NCI-H524 (cell line): Measurements from ENCODE around the gene GAGE2A.
"Not testable (repeated sequence)": the region's sequence is repeated elsewhere in the genome, so short reads cannot be mapped to it uniquely, and the experiment has no call there.

Experiments
- DNase-seq, 2 experiments: peaks; one replicate each; lab custom pipeline; 2025; lab: John Stamatoyannopoulos, UW

GAGE2A gene

DNA sequence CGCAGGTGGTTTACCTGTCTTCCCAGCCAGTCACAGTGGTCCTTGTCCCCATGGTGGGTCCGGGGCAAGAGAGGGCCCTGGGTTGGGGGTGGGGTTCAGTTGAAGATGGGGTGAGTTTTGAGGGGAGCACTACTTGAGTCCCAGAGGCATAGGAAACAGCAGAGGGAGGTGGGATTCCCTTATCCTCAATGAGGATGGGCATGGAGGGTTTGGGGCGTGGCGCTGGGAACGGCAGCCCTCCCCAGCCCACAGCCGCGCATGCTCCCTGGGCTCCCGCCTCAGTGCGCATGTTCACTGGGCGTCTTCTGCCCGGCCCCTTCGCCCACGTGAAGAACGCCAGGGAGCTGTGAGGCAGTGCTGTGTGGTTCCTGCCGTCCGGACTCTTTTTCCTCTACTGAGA lies at the start of gene GAGE2A:
GAGE2A (plus strand) TSS at position 301 of the 400 bp plus-strand sequence. CDS start 1,155 bp downstream, outside the sequence.
- DNase-seq, result not testable (repeated sequence)

- DNase-seq, result not testable (repeated sequence)
Measured at GRCh38 chrX:49541433-49541832, 47.9 kb upstream of the GAGE2A start, which contains the start of gene GAGE12D. Gene GAGE12D, plus strand, starts transcription at chrX:49541733. Its CDS starts 1,155 bp downstream, at chrX:49542888.

DNA sequence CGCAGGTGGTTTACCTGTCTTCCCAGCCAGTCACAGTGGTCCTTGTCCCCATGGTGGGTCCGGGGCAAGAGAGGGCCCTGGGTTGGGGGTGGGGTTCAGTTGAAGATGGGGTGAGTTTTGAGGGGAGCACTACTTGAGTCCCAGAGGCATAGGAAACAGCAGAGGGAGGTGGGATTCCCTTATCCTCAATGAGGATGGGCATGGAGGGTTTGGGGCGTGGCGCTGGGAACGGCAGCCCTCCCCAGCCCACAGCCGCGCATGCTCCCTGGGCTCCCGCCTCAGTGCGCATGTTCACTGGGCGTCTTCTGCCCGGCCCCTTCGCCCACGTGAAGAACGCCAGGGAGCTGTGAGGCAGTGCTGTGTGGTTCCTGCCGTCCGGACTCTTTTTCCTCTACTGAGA lies 38.3 kb upstream of the GAGE2A start, which contains the start of gene GAGE12E:
GAGE12E (plus strand) TSS at position 301 of the 400 bp plus-strand sequence. CDS start 1,155 bp downstream, outside the sequence.
- DNase-seq, result not testable (repeated sequence)

- not testable (repeated sequence) for DNase-seq
Measured at GRCh38 chrX:49560542-49560941, 28.8 kb upstream of the GAGE2A start, which contains the start of gene GAGE12F. Gene GAGE12F, plus strand, starts transcription at chrX:49560842. Its CDS starts 1,155 bp downstream, at chrX:49561997.

GRCh38 chrX:49568728-49569127 lies 20.6 kb upstream of the GAGE2A start:
- DNase-seq, result not testable (repeated sequence)

GRCh38 chrX:49569152-49569551 lies 20.1 kb upstream of the GAGE2A start:
- DNase-seq, result not testable (repeated sequence)

- DNase-seq, result not testable (repeated sequence)
Measured at GRCh38 chrX:49570100-49570499, 19.2 kb upstream of the GAGE2A start, which contains the start of gene GAGE12G. Gene GAGE12G, plus strand, starts transcription at chrX:49570400. Its CDS starts 1,155 bp downstream, at chrX:49571555.

- DNase-seq, result not testable (repeated sequence)
Measured at GRCh38 chrX:49579649-49580048, 9.6 kb upstream of the GAGE2A start, which contains the start of gene GAGE12H. Gene GAGE12H, plus strand, starts transcription at chrX:49579949. Its CDS starts 1,155 bp downstream, at chrX:49581104.

GRCh38 chrX:49589769-49590478 lies 628 bp downstream of the GAGE2A start:
- DNase-seq, result not testable (repeated sequence)

- DNase-seq, result not testable (repeated sequence)
Measured at GRCh38 chrX:49590488-49590887, 1.2 kb downstream of the GAGE2A start.

- not testable (repeated sequence) for DNase-seq
Measured at GRCh38 chrX:49598720-49599119, 9.4 kb downstream of the GAGE2A start, which contains the start of gene GAGE1. Gene GAGE1, plus strand, starts transcription at chrX:49599020. Its CDS starts 1,155 bp downstream, at chrX:49600175.

DNA sequence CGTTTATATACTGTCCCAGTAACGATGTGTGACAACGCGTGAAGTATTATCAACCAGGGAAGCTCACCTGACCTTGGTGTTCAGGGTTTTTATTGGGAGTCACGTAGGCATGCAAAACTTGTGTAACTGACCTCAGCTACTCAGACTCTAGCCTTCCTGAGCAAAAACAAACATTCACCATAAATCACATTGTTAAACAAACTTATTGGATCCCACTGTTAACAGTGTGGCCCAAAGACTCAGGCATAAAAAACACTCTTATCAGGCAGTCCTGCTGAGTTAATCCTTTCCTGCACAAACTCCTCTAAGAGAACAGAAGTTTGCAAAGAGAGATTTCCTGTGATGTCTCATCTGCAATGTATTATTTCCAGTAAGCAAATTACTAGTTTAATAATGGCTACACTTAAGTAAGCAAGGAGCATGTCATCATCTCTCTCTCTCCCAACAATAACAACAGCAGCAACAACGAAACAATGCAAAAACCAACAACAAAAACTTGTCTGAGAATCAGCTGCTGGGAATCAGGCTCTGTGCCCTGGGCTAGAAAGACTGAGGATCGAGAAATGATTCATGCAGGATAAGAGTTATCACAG lies 21.5 kb downstream of the GAGE2A start:
- no peak for DNase-seq

DNA sequence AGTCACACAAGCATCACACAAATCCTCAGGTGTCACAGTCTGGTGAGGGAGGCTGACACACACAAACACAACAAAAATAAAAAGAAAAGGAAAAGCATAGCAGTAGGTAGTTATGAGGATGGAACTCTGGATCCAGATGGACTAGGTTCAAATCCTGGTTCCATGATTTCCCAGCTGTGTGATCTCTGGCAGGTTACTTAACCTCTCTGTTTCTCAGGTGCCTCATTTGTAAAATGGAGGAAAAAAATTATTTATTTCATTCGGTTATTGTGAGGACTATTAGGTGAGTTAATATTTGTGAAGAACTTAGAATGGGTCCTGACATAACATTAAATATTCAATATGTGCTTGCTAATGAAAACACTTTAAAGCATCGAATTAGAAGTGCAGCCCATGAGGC lies 29.3 kb downstream of the GAGE2A start:
- DNase-seq, result no peak

DNA sequence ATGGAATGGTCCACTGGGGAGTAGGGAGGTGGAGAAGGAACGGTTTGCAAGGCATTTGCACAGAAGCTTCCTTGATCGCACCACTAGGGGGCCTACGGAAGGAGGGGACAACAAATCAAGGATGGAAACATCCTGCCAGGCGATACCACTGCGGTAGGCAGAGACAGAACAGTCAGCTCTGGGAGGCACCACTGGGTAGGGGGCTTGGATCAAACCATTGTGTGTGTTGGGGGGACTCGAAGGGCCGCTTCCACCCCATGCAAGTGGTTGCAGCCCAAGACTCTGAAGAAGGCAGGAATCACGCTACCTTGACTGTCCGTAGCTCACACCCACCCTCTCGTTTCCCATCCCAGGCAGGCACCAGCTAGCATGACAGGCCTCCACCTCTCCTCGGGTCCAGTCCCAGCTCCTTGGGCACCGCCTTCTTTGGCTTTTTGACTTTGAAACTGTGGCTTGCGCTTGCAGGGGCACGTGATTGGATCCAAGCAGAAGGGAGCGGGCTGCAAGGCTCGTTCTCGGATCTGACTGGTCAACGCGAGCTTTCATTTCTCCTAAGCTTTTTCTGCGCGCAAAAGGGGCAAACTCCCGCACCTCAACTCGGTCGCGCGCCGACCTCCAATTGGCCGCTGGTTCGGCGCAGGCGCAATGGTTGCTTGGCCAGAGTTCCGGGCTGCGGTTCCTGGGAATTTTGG lies 37.9 kb downstream of the GAGE2A start:
- no peak for DNase-seq

DNA sequence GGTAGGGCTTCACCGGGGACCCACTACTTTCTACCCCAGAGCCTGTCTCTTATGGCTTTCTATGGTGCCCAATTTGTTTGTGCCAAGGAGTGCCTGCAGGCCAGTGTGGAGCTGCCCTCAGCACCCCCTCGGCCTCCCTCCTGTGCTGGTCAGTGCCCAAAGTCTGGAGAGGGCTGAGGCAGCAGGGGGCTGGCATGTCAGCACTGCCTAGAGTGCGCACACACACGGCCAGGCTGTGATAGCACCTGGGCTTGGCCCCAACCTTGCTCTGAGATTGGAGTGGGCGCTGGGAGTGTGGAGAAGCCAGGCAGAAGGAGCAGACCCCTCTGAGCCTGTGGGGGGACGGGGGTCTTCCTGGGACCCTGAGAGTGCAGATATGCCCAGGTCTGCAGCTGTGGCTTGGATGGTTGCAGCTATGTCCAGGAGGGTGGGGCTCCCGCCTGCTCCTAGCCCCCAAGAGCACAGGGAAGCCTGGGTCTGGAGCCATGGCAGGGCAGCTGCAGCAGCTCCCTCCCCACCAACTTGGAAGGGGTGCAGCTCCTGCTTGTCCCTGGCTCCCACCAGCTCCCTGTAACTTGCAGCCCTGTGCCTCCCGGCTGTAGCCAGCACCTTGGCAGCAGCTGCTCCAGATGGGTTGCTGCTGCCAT lies 55.8 kb downstream of the GAGE2A start:
- DNase-seq, result no peak
